HFF-Myc (cell line): Measurements from ENCODE around the gene NECTIN2.
"Not testable (repeated sequence)": the region's sequence is repeated elsewhere in the genome, so short reads cannot be mapped to it uniquely, and the experiment has no call there.

ENCODE experiments used
- DNase-seq: peaks from one replicate; pipeline ENCODE4 v3.0.0-alpha.2; 2011; ENCODE audit warnings: low read depth; ENCODE audit errors: extremely low read depth
- H3K4me3 ChIP-seq: replicated peaks from 2 replicates; pipeline ENCODE4 v1.5.1; 2011; ENCODE audit warnings: low read depth, mild to moderate bottlenecking, control low read depth, low read length
- TF ChIP-seq, protein P1 (sequence below): IDR thresholded peaks from 2 replicates; pipeline ENCODE4 v1.5.1; 2012; ENCODE audit warnings: mild to moderate bottlenecking, low read depth, low read length, control low read depth; ENCODE audit errors: missing control alignments

Gene NECTIN2

DNA sequence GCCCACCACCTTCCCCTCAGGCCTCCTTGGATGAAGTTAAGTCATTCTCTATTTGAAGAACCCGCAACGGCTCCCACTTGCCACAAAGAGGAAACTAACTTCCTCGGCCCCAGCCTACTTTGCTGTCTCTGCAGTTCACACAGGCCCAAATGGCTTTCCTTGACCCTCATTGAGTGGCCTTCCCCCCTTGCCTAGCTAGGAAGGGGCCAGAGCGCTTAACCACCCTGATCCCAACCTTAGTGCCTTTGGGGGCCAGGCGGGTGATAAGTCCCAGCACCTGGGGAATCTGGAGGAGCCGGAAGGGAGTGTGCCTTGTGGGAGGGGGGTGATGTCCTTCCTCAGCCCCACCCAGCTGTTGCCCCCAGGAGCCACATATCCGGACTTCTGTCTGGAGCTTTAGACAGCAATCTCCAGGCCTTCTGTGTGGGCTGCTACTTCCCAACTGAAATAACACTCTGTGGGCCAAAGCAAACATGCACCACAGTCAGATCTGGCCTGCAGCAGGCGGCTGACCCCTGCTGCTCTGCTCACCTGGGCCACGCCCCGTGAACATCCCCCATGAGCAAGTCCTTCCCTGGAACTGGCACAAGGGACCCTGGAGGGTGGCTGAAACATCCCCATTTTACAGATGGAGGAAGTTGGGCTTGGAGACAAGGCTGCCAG lies 10.5 kb downstream of the NECTIN2 start:
- TF ChIP-seq, protein P1, sequence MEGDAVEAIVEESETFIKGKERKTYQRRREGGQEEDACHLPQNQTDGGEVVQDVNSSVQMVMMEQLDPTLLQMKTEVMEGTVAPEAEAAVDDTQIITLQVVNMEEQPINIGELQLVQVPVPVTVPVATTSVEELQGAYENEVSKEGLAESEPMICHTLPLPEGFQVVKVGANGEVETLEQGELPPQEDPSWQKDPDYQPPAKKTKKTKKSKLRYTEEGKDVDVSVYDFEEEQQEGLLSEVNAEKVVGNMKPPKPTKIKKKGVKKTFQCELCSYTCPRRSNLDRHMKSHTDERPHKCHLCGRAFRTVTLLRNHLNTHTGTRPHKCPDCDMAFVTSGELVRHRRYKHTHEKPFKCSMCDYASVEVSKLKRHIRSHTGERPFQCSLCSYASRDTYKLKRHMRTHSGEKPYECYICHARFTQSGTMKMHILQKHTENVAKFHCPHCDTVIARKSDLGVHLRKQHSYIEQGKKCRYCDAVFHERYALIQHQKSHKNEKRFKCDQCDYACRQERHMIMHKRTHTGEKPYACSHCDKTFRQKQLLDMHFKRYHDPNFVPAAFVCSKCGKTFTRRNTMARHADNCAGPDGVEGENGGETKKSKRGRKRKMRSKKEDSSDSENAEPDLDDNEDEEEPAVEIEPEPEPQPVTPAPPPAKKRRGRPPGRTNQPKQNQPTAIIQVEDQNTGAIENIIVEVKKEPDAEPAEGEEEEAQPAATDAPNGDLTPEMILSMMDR = no peak
- no peak overlapping the region for H3K4me3 ChIP-seq
- DNase-seq = no peak

DNA sequence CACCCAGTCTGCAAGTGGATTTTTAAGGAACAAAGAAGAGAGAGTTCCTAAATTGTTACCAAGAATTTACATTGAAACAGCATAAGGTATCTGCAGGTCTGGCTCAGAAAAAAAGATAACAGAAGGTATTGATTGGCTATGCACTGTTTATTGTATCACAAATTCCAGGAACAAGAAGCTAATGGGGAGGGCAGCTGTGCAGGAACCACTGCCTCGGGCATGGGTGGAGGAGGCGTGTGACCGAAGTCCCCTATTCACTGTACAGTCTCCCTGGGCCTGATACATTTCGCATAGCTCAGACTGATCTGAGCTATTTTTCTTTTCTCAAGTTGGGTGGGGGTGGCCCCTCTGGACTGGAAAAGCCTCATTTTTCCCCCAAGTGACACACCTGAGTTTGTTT lies 11.7 kb downstream of the NECTIN2 start:
- no peak overlapping the region for H3K4me3 ChIP-seq
- TF ChIP-seq, protein P1 = no peak
- no peak for DNase-seq

DNA sequence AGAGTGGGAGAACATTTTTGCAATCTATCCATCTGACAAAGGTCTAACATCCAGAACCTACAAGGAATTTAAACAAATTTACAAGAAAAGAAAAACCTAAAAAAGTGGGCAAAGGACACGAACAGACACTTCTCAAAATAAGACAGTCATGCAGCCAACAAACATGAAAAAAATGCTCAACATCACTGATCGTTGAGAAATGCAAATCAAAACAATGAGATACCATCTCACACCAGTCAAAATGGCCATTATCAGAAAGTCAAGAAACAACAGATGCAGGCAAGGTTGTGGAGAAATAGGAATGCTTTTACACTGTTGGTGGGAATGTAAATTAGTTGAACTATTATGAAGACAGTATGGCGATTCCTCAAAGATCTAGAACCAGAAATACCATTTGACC lies 15.5 kb downstream of the NECTIN2 start:
- not testable (repeated sequence) for H3K4me3 ChIP-seq, DNase-seq

DNA sequence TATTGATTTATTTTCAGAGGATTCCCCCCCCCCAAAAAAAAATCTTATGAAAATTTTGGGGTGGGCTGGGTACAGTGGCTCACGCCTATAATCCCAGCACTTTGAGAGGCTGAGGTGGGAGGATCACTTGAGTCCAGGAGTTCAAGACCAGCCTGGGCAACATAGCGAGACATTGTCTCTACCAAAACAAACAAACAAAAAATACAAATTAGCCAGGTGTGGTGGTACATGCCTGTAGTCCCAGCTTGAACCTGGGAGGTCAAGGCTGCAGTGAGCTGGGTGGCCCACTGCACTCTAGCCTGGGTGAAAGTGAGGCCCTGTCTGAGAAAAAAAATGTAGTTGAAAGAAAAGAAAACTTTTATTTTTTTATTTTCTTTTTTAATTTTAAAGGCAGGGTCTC lies 17.9 kb downstream of the NECTIN2 start:
- H3K4me3 ChIP-seq = no peak overlapping the region
- no peak for DNase-seq
- TF ChIP-seq, protein P1 = no peak

DNA sequence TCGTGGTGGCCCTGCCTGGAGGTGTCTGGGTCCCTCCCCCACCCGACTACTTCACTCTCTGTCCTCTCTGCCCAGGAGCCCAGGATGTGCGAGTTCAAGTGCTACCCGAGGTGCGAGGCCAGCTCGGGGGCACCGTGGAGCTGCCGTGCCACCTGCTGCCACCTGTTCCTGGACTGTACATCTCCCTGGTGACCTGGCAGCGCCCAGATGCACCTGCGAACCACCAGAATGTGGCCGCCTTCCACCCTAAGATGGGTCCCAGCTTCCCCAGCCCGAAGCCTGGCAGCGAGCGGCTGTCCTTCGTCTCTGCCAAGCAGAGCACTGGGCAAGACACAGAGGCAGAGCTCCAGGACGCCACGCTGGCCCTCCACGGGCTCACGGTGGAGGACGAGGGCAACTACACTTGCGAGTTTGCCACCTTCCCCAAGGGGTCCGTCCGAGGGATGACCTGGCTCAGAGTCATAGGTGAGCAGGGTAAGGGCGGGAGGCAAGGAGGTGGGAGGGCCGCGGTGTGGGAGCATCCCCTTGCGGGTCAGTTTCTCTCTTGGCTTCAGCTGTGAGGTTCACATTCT lies 19.2 kb downstream of the NECTIN2 start:
- DNase-seq = no peak
- TF ChIP-seq, protein P1 = no peak
- no peak overlapping the region for H3K4me3 ChIP-seq

DNA sequence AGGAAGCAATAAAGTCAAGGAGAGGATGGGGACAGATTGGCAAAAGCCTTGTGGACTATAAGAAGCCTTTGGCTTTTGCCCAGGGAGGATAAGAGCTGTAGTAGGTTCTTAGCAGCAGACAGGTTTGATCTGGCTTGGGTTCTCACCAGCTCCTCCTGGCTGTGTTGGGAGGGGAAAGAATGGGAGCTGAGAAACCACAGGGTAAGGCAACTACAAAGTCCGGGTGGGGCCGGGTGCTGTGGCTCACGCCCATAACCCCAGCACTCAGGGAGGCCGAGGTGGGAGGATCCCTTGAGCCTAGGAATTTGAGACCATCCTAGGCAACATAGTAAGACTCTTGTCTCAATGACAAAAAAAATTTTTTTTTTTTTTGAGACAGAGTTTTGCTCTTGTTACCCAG lies 20.6 kb downstream of the NECTIN2 start:
- no peak for DNase-seq
- TF ChIP-seq, protein P1 = no peak
- no peak overlapping the region for H3K4me3 ChIP-seq

DNA sequence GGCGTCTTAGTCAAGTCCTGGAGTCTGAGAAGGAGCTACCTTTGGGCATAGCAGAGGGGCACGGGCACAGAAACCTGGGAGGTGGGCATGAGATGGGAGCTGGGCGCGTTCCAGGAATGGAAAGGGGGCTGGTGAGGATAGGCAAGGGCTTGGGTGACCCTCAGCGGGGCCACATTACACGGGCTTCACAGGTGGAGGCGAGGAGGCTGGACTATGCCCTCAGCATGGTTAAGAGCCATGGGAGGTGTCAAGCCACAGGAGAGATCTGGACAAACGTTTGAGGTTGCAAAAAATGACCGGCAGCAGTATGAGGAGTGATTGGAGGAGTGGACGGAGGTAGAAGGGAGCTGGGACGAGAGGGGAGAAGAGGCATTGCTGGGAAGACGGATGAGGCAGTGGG lies 21.5 kb downstream of the NECTIN2 start:
- no peak overlapping the region for H3K4me3 ChIP-seq
- DNase-seq = no peak
- TF ChIP-seq, protein P1 = no peak
